Activated B cell treated with CpG ODN at 0.5 μM for 24 hours (primary cell): ENCODE data around the gene GLOD4. TPM values are rescaled to one million over a fixed set of nuclear protein-coding genes. Genes with fewer than 3 reads are reported as not detected.
A peak's percentile ranks its signal among the peaks of the same experiment; 100 is the strongest.
"Not testable (repeated sequence)": the region's sequence is repeated elsewhere in the genome, so short reads cannot be mapped to it uniquely, and the experiment has no call there.

Experiments used
- ATAC-seq: fragments of 200-7000 bp; cut with Tn5 transposase; one replicate; pipeline ENCODE4 v1.10.0; 2021; ENCODE audit warnings: low read depth, mild to moderate bottlenecking, moderate library complexity
- CTCF ChIA-PET: fragments of 350-600 bp; sonication (Branson Sonifier 250); formaldehyde crosslinking; loops from one replicate; lab custom pipeline; 2021; ENCODE audit warnings: antibody characterized with exemption; lab: Charles Lee
- POLR2A ChIA-PET: fragments of 350-600 bp; sonication (Branson Sonifier 250); formaldehyde crosslinking; loops from one replicate; lab custom pipeline; 2021; ENCODE audit warnings: antibody characterized with exemption; lab: Charles Lee
- DNase-seq: peaks from one replicate; pipeline ENCODE4 v3.0.0; 2022
- H3K27ac Mint-ChIP-seq: one replicate; pipeline ENCODE4 v1.8.0; 2020; ENCODE audit warnings: mixed read lengths
- H3K27me3 Mint-ChIP-seq: one replicate; pipeline ENCODE4 v1.8.0; 2021; ENCODE audit warnings: mixed read lengths
- H3K36me3 Mint-ChIP-seq: one replicate; pipeline ENCODE4 v1.8.0; 2021; ENCODE audit warnings: low read depth, mixed read lengths
- H3K4me1 Mint-ChIP-seq: one replicate; pipeline ENCODE4 v1.8.0; 2021; ENCODE audit warnings: mixed read lengths
- H3K4me3 Mint-ChIP-seq: one replicate; pipeline ENCODE4 v1.8.0; 2020; ENCODE audit warnings: mild to moderate bottlenecking, mixed read lengths
- H3K9me3 Mint-ChIP-seq: one replicate; pipeline ENCODE4 v1.8.0; 2020; ENCODE audit warnings: mixed read lengths
- intact Hi-C: fragments of 100-400 bp; cut with micrococcal nuclease; formaldehyde crosslinking; loops from one replicate; pipeline ENCODE4 v1.15.1; 2024
- total RNA-seq: library from RNA; stranded (reverse); gene quantifications from 2 replicates; pipeline ENCODE4 v1.2.3, GENCODE V29; 2022
- TF ChIP-seq, protein P1 (sequence below): fragments of 200-600 bp; IDR thresholded peaks from one replicate; pipeline ENCODE4 v1.8.0; 2022; ENCODE audit warnings: antibody characterized with exemption, mild to moderate bottlenecking

The GLOD4 gene
- total RNA-seq, 1 donor from 2014 or later, result 51.4 TPM

DNA sequence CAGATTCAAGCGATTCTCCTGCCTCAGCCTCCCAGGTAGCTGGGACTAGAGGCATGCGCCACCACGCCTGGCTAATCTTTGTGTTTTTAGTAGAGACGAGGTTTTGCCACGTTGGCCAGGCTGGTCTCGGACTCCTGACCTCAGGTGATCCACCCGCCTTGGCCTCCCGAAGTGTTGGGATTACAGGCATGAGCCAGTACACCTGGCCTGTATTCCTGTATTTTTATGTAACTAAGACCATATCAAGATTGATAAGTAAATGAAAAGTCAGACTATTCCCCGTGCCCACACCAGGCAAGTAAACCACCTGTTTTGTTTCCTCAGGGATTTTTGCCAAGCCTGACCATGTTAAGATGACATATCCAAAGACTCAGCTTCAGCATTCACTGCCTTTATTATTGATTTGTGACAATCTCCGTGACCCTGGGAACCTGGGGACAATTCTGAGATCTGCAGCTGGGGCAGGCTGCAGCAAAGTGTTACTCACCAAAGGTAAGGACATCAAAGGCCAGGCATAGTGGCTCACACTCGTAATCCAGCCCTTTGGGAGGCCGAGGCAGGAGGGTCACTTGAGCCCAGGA lies 5.7 kb upstream of the GLOD4 start:
- Mint-ChIP-seq H3K4me1 (peaks cover 20% of the 10 kb centered on the region), H3K27me3 (no peaks in the 10 kb centered on the region), H3K9me3 (no peaks in the 10 kb centered on the region), H3K4me3 (no peak overlapping the region), H3K36me3 (peaks cover 61% of the 10 kb centered on the region), H3K27ac (no peak overlapping the region)
- DNase-seq (no peak), ATAC-seq (no peak)
- intact Hi-C loops, result loop anchor here (10.0 kb wide), 1 partner anchor 573 kb away; no protein-coding TSS in a partner anchor
- POLR2A ChIA-PET, result no interaction called here
- CTCF ChIA-PET, result no interaction called here
- TF ChIP-seq, protein P1, sequence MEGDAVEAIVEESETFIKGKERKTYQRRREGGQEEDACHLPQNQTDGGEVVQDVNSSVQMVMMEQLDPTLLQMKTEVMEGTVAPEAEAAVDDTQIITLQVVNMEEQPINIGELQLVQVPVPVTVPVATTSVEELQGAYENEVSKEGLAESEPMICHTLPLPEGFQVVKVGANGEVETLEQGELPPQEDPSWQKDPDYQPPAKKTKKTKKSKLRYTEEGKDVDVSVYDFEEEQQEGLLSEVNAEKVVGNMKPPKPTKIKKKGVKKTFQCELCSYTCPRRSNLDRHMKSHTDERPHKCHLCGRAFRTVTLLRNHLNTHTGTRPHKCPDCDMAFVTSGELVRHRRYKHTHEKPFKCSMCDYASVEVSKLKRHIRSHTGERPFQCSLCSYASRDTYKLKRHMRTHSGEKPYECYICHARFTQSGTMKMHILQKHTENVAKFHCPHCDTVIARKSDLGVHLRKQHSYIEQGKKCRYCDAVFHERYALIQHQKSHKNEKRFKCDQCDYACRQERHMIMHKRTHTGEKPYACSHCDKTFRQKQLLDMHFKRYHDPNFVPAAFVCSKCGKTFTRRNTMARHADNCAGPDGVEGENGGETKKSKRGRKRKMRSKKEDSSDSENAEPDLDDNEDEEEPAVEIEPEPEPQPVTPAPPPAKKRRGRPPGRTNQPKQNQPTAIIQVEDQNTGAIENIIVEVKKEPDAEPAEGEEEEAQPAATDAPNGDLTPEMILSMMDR, result no peak

- H3K27ac Mint-ChIP-seq, POLR2A ChIA-PET, ATAC-seq, H3K4me3 Mint-ChIP-seq, H3K9me3 Mint-ChIP-seq, H3K27me3 Mint-ChIP-seq, CTCF ChIA-PET, DNase-seq: not testable (repeated sequence)
- peaks cover 50% of the 10 kb centered on the region for H3K36me3 Mint-ChIP-seq
- intact Hi-C loops, result loop anchor here (10.0 kb wide), 1 partner anchor 571 kb away; no protein-coding TSS in a partner anchor
- peaks cover 34% of the 10 kb centered on the region for H3K4me1 Mint-ChIP-seq
Measured at GRCh38 chr17:785901-786300, 3.8 kb upstream of the GLOD4 start.

- ATAC-seq (no peak), DNase-seq (no peak)
- Mint-ChIP-seq H3K4me3 (peak overlapping the region; percentile 12), H3K9me3 (no peaks in the 10 kb centered on the region), H3K36me3 (peaks cover 40% of the 10 kb centered on the region), H3K4me1 (peaks cover 38% of the 10 kb centered on the region), H3K27ac (no peak overlapping the region), H3K27me3 (no peaks in the 10 kb centered on the region)
- ChIA-PET CTCF (no interaction called here), POLR2A (no interaction called here)
- intact Hi-C loops, result loop anchor here (10.0 kb wide), 1 partner anchor 569 kb away; no protein-coding TSS in a partner anchor
- TF ChIP-seq, protein P1, result no peak
Measured at GRCh38 chr17:784143-784542, 2.1 kb upstream of the GLOD4 start.

- Mint-ChIP-seq H3K27ac (no peak overlapping the region), H3K27me3 (no peaks in the 10 kb centered on the region), H3K4me3 (no peak overlapping the region), H3K36me3 (peaks cover 62% of the 10 kb centered on the region), H3K9me3 (no peaks in the 10 kb centered on the region), H3K4me1 (peaks cover 21% of the 10 kb centered on the region)
- TF ChIP-seq, protein P1, result no peak
- CTCF ChIA-PET, result interaction anchor here (1.0 to 2.1 kb wide), 2 partner anchors 218 to 366 kb away, joined by 3 to 4 read pairs; partner anchors contain the start of gene TIMM22
- intact Hi-C loops, result no loop called here
- ATAC-seq (no peak), DNase-seq (no peak)
- POLR2A ChIA-PET, result no interaction called here
Measured at GRCh38 chr17:778096-778495, 4.0 kb downstream of the GLOD4 start.

DNA sequence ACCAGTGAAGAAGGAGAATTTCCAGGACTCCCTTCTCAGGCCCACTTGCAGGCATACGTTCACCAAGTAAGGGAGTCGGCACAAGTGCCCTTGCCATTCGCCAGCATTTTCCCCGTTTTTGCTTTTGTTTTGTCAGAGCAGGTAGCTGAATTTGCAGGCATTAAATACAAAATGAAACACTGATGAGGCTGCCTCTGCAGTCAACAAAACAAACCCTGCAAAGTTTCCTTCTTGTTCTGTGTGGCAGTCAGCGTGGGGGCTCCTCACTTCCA lies 7.8 kb downstream of the GLOD4 start:
- no peak for DNase-seq
- POLR2A ChIA-PET, result no interaction called here
- no peak overlapping the region for H3K4me3 Mint-ChIP-seq
- TF ChIP-seq, protein P1, result no peak
- H3K27ac Mint-ChIP-seq, result no peak overlapping the region
- peaks cover 84% of the 10 kb centered on the region for H3K36me3 Mint-ChIP-seq
- no peaks in the 10 kb centered on the region for H3K27me3 Mint-ChIP-seq
- CTCF ChIA-PET, result no interaction called here
- no peaks in the 10 kb centered on the region for H3K4me1 Mint-ChIP-seq
- ATAC-seq, result no peak
- intact Hi-C loops, result no loop called here
- no peaks in the 10 kb centered on the region for H3K9me3 Mint-ChIP-seq
